ENCODE measurements around the gene CLTA.
A peak's percentile ranks its signal among the peaks of the same experiment; 100 is the strongest.
"Not testable (repeated sequence)": the region's sequence is repeated elsewhere in the genome, so short reads cannot be mapped to it uniquely, and the experiment has no call there.

The CLTA gene

GRCh38 chr9:36154331-36154952 lies 36.3 kb upstream of the CLTA start:
- H3K4me1 Mint-ChIP-seq = peaks cover 40% of the 10 kb centered on the region
- H3K27me3 Mint-ChIP-seq (ENCODE audit: low read depth) = no peaks in the 10 kb centered on the region
- no peak for TF ChIP-seq CTCF (IDR thresholded peaks at IDR 0.05; ENCODE audit: unreplicated experiment in 3 of 3)
- peak overlapping the region; percentile 9 to 27 (median 19) for H3K4me3 Mint-ChIP-seq
- H3K27ac Mint-ChIP-seq = peak overlapping the region; percentile 94 to 97 (median 95)
- peaks cover 28% of the 10 kb centered on the region for H3K36me3 Mint-ChIP-seq (ENCODE audit: low read depth)
- H3K9me3 Mint-ChIP-seq = peaks cover 8% of the 10 kb centered on the region

GRCh38 chr9:36156116-36156515 lies 34.6 kb upstream of the CLTA start:
- H3K4me3 Mint-ChIP-seq = no peak overlapping the region
- no peak overlapping the region for H3K27ac Mint-ChIP-seq
- H3K27me3 Mint-ChIP-seq (ENCODE audit: low read depth) = no peaks in the 10 kb centered on the region
- H3K9me3 Mint-ChIP-seq = peaks cover 8% of the 10 kb centered on the region
- peaks cover 28% of the 10 kb centered on the region for H3K36me3 Mint-ChIP-seq (ENCODE audit: low read depth)
- TF ChIP-seq CTCF (IDR thresholded peaks at IDR 0.05; ENCODE audit: unreplicated experiment in 3 of 3) = no peak
- peaks cover 41% of the 10 kb centered on the region for H3K4me1 Mint-ChIP-seq

- no peak overlapping the region for H3K4me3 Mint-ChIP-seq
- peak overlapping the region; percentile 80 to 97 (median 90) for H3K27ac Mint-ChIP-seq
- peaks cover 28% of the 10 kb centered on the region for H3K36me3 Mint-ChIP-seq (ENCODE audit: low read depth)
- TF ChIP-seq CTCF (IDR thresholded peaks at IDR 0.05; ENCODE audit: unreplicated experiment in 3 of 3) = no peak
- H3K27me3 Mint-ChIP-seq (ENCODE audit: low read depth) = no peaks in the 10 kb centered on the region
- peaks cover 8% of the 10 kb centered on the region for H3K9me3 Mint-ChIP-seq
- H3K4me1 Mint-ChIP-seq = peaks cover 60% of the 10 kb centered on the region
Observed at GRCh38 chr9:36158122-36158521, 32.6 kb upstream of the CLTA start.

- peaks cover 28% of the 10 kb centered on the region for H3K36me3 Mint-ChIP-seq (ENCODE audit: low read depth)
Observed at GRCh38 chr9:36158917-36159316, 31.8 kb upstream of the CLTA start.

GRCh38 chr9:36159509-36159908 lies 31.2 kb upstream of the CLTA start:
- not testable (repeated sequence) for H3K4me3 Mint-ChIP-seq; H3K27me3 Mint-ChIP-seq (ENCODE audit: low read depth); H3K9me3 Mint-ChIP-seq
- Mint-ChIP-seq H3K4me1 (peaks cover 67% of the 10 kb centered on the region), H3K27ac (peak overlapping the region; percentile 64 to 97 (median 90)), H3K36me3 (ENCODE audit: low read depth) (peaks cover 27% of the 10 kb centered on the region)

More at GRCh38 chr9:36158917-36159316, 31.8 kb upstream of the CLTA start:
- peak overlapping the region; percentile 64 to 97 (median 90) for H3K27ac Mint-ChIP-seq
- H3K27me3 Mint-ChIP-seq (ENCODE audit: low read depth) = no peaks in the 10 kb centered on the region
- peaks cover 67% of the 10 kb centered on the region for H3K4me1 Mint-ChIP-seq
- peaks cover 8% of the 10 kb centered on the region for H3K9me3 Mint-ChIP-seq
- no peak for TF ChIP-seq CTCF (IDR thresholded peaks at IDR 0.05; ENCODE audit: unreplicated experiment in 3 of 3)
- no peak overlapping the region for H3K4me3 Mint-ChIP-seq

GRCh38 chr9:36160126-36160525 lies 30.6 kb upstream of the CLTA start:
- Mint-ChIP-seq H3K4me1 (peaks cover 67% of the 10 kb centered on the region), H3K27ac (peak overlapping the region; percentile 24 to 99 (median 74)), H3K36me3 (ENCODE audit: low read depth) (peaks cover 22% of the 10 kb centered on the region)
- H3K4me3 Mint-ChIP-seq; H3K27me3 Mint-ChIP-seq (ENCODE audit: low read depth); H3K9me3 Mint-ChIP-seq: not testable (repeated sequence)

GRCh38 chr9:36161187-36161586 lies 29.5 kb upstream of the CLTA start:
- TF ChIP-seq CTCF (IDR thresholded peaks at IDR 0.05; ENCODE audit: unreplicated experiment in 3 of 3) = no peak
- Mint-ChIP-seq H3K4me1 (peaks cover 76% of the 10 kb centered on the region), H3K36me3 (ENCODE audit: low read depth) (peaks cover 22% of the 10 kb centered on the region), H3K9me3 (peaks cover 8% of the 10 kb centered on the region), H3K4me3 (peak overlapping the region in 2 of 3 experiments; percentile 7 to 13), H3K27me3 (ENCODE audit: low read depth) (no peaks in the 10 kb centered on the region), H3K27ac (peak overlapping the region; percentile 79 to 100 (median 99))

Measured in nephron (organoid).